HCEC 1CT (cell line): ENCODE measurements around the gene BPGM.

ENCODE experiments used
- DNase-seq: peaks from one replicate; pipeline ENCODE4 v3.0.0-alpha.2; 2017

Gene BPGM

GRCh38 chr7:134724606-134725005, 78.0 kb downstream of the BPGM start:
- DNase-seq, result peak; percentile 53

DNA sequence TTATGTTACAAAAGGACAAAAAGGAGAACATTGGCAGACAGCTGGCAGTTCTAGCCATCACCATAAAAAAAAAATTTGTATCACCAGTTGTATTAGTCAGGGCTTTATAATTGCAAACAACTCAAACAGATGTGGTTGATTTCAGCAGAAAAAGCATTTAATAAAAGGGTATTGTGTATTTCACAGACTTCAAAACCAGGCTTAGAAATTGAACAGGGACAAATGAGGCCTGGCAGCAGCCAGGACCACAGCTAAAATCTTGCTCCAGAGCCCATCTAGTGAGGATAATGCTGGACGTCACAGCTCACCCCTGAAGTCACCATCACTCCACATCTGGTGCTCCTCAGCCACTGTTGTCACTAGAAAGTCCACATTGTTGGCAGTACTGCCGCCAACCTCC, 79.9 kb downstream of the BPGM start:
- DNase-seq, result no peak

- peak; percentile 27 for DNase-seq
Measured at GRCh38 chr7:134727711-134728110, 81.1 kb downstream of the BPGM start.
